Thyroid gland (tissue), 4 donors: ENCODE measurements around the gene ANXA7. TPM values are rescaled to one million over a fixed set of nuclear protein-coding genes. Genes with fewer than 3 reads are reported as not detected.

Experiments used
- DNase-seq, 2 donors: peaks; one replicate each; pipeline ENCODE4 v3.0.0-alpha.2; 2019
- H3K27ac ChIP-seq, 3 donors: fragments of 200-600 bp; sonication (generic); 1 replicate in 2 of 3; 2 replicates in 1 of 3; pipeline ENCODE4 v1.5.1; 2016 to 2019; ENCODE audit warnings: mild to moderate bottlenecking in 1 of 3, moderate library complexity in 1 of 3
- H3K27me3 ChIP-seq: fragments of 200-600 bp; sonication (generic); one replicate; pipeline ENCODE4 v1.5.1; 2019
- H3K36me3 ChIP-seq, 2 donors: fragments of 200-600 bp; sonication (generic); one replicate each; pipeline ENCODE4 v1.5.1; 2016 to 2019
- H3K4me1 ChIP-seq, 2 donors: fragments of 200-600 bp; sonication (generic); one replicate each; pipeline ENCODE4 v1.5.1; 2017 to 2019
- H3K4me3 ChIP-seq, 3 donors: fragments of 200-600 bp; sonication (generic); replicated peaks in 1 of 3; 1 replicate in 2 of 3; 2 replicates in 1 of 3; pipeline ENCODE4 v1.5.1; 2016; ENCODE audit warnings: mild to moderate bottlenecking in 1 of 3
- H3K9me3 ChIP-seq: fragments of 200-600 bp; sonication (generic); one replicate; pipeline ENCODE4 v1.5.1; 2017
- CTCF ChIP-seq, 6 experiments: fragments of 200-600 bp in 3 of 6; fragments of 450-650 bp in 3 of 6; sonication (generic) in 3 of 6; IDR thresholded peaks; one replicate each; pipeline ENCODE4 v1.5.1; 2016 to 2019; ENCODE audit warnings: antibody characterized with exemption in 6 of 6, mild to moderate bottlenecking in 2 of 6, inconsistent platforms in 1 of 6, moderate library complexity in 1 of 6
- POLR2A ChIP-seq, 2 donors: fragments of 450-650 bp; IDR thresholded peaks; one replicate each; pipeline ENCODE4 v1.6.1; 2017; ENCODE audit warnings: antibody characterized with exemption in 2 of 2, mild to moderate bottlenecking in 2 of 2, moderate library complexity in 1 of 2
- WGBS, 2 donors: methylation state at CpG; one replicate each; pipeline ENCODE4 v1.1.5; 2017; 5-methylcytosine and 5-hydroxymethylcytosine counted together
- intact Hi-C: fragments of 100-400 bp; cut with DNase I; formaldehyde crosslinking; loops from one replicate; pipeline ENCODE4 v1.15.1; 2023
- total RNA-seq, 4 donors: library from RNA; depleted of rRNA; stranded (reverse); fragments of >200 nt; gene quantifications; one replicate each; pipeline ENCODE4 v1.2.3, GENCODE V29; 2016

ANXA7 gene
- total RNA-seq, 4 donors from 2014 or later = 128 to 222 (median 167) TPM

- TF ChIP-seq POLR2A (IDR thresholded peaks at IDR 0.05) (no peak), CTCF (IDR thresholded peaks at IDR 0.05) (no peak)
Observed at GRCh38 chr10:73449113-73449512, 35.3 kb upstream of the ANXA7 start.

GRCh38 chr10:73448384-73448783 is 34.5 kb upstream of the ANXA7 start:
- no peak for DNase-seq
- H3K9me3 ChIP-seq = no peaks in the 10 kb centered on the region
- peaks cover 8 to 11% of the 10 kb centered on the region in 2 donors for H3K36me3 ChIP-seq
- no peaks in the 10 kb centered on the region for H3K27me3 ChIP-seq
- H3K27ac ChIP-seq = no peak overlapping the region
- H3K4me1 ChIP-seq = no peaks in the 10 kb centered on the region
- 87 to 92% methylated on average over 1 of the region's 1 CpG for WGBS, 2 donors
- intact Hi-C loops = no loop called here
- TF ChIP-seq CTCF (IDR thresholded peaks at IDR 0.05) (no peak), POLR2A (IDR thresholded peaks at IDR 0.05) (no peak)
- H3K4me3 ChIP-seq = no peak overlapping the region

More at GRCh38 chr10:73449113-73449512, 35.3 kb upstream of the ANXA7 start:
- peaks cover 8 to 13% of the 10 kb centered on the region in 2 donors for H3K36me3 ChIP-seq
- 97 to 100% methylated on average over 1 of the region's 1 CpG for WGBS, 2 donors
- intact Hi-C loops = no loop called here
- H3K27ac ChIP-seq = no peak overlapping the region
- no peaks in the 10 kb centered on the region for H3K4me1 ChIP-seq
- no peaks in the 10 kb centered on the region for H3K9me3 ChIP-seq
- H3K27me3 ChIP-seq = no peaks in the 10 kb centered on the region
- DNase-seq = no peak
- no peak overlapping the region for H3K4me3 ChIP-seq

- no peak for TF ChIP-seq POLR2A (IDR thresholded peaks at IDR 0.05)
- no peak for TF ChIP-seq CTCF (IDR thresholded peaks at IDR 0.05)
Observed at GRCh38 chr10:73446926-73447325, 33.1 kb upstream of the ANXA7 start.

GRCh38 chr10:73444457-73444856 is 30.6 kb upstream of the ANXA7 start:
- peaks cover 8% of the 10 kb centered on the region in 2 donors for H3K36me3 ChIP-seq
- H3K27me3 ChIP-seq = no peaks in the 10 kb centered on the region
- H3K4me1 ChIP-seq = no peaks in the 10 kb centered on the region
- no peak for TF ChIP-seq CTCF (IDR thresholded peaks at IDR 0.05)
- no peak for TF ChIP-seq POLR2A (IDR thresholded peaks at IDR 0.05)
- intact Hi-C loops = no loop called here
- H3K27ac ChIP-seq = no peak overlapping the region
- 100% methylated on average over 1 of the region's 1 CpG for WGBS, 2 donors
- H3K4me3 ChIP-seq = no peak overlapping the region
- DNase-seq = no peak
- H3K9me3 ChIP-seq = no peaks in the 10 kb centered on the region

More at GRCh38 chr10:73446926-73447325, 33.1 kb upstream of the ANXA7 start:
- intact Hi-C loops = no loop called here
- Histone ChIP-seq H3K27me3 (no peaks in the 10 kb centered on the region), H3K36me3 (peaks cover 8% of the 10 kb centered on the region in 2 donors), H3K4me1 (no peaks in the 10 kb centered on the region), H3K27ac (no peak overlapping the region), H3K4me3 (no peak overlapping the region), H3K9me3 (no peaks in the 10 kb centered on the region)
- DNase-seq = no peak

- H3K4me1 ChIP-seq = no peaks in the 10 kb centered on the region
Observed at GRCh38 chr10:73439605-73440312, 25.9 kb upstream of the ANXA7 start.

More at GRCh38 chr10:73439605-73440312, 25.9 kb upstream of the ANXA7 start:
- Histone ChIP-seq H3K36me3 (peaks cover 0 to 6% of the 10 kb centered on the region in 2 donors), H3K27ac (no peak overlapping the region), H3K27me3 (no peaks in the 10 kb centered on the region), H3K9me3 (no peaks in the 10 kb centered on the region), H3K4me3 (no peak overlapping the region)
- intact Hi-C loops = no loop called here
- DNase-seq = no peak
- 93 to 96% methylated on average over 1 of the region's 1 CpG for WGBS, 2 donors
- TF ChIP-seq POLR2A (IDR thresholded peaks at IDR 0.05) (no peak), CTCF (IDR thresholded peaks at IDR 0.05) (no peak)
